Endothelial cell of umbilical vein (primary cell): ENCODE measurements around the gene CTSZ. TPM values are rescaled to one million over a fixed set of nuclear protein-coding genes. Genes with fewer than 3 reads are reported as not detected.
A peak's percentile ranks its signal among the peaks of the same experiment; 100 is the strongest.
"Not testable (repeated sequence)": the region's sequence is repeated elsewhere in the genome, so short reads cannot be mapped to it uniquely, and the experiment has no call there.

Source experiments
- BruUV-seq: library from RNA; stranded (reverse); fragments of 400-500 nt; replicated peaks from 2 replicates; lab custom pipeline; 2021; lab: Mats Ljungman, UMichigan
- CTCF ChIA-PET: fragments of 300-600, 350-600 bp; sonication (Branson Sonifier 250); formaldehyde crosslinking; loops from one replicate; lab custom pipeline; 2021; ENCODE audit warnings: antibody characterized with exemption, inconsistent platforms; lab: Charles Lee
- POLR2A ChIA-PET: fragments of 300-600, 350-600 bp; sonication (Branson Sonifier 250); formaldehyde crosslinking; loops from one replicate; lab custom pipeline; 2021; ENCODE audit warnings: antibody characterized with exemption, inconsistent platforms; lab: Charles Lee
- DNase-seq: peaks from one replicate; pipeline ENCODE4 v3.0.0-alpha.2; 2011; ENCODE audit warnings: low read depth, low spot score
- FAIRE-seq: peaks from 2 replicates; lab custom pipeline; 2011; peaks lifted over from hg19 to GRCh38; lab: Jason Lieb, UNC
- H2AFZ ChIP-seq: 2 replicates; pipeline ENCODE4 v1.6.0; 2012; ENCODE audit warnings: low read depth, low read length, control low read depth, inconsistent platforms
- H3K27ac ChIP-seq: 2 replicates; pipeline ENCODE4 v1.5.1; 2011; ENCODE audit warnings: low read depth, mild to moderate bottlenecking, control low read depth, low read length, moderate library complexity; ENCODE audit not compliant: insufficient read depth
- H3K27me3 ChIP-seq, 2 experiments: 2 replicates each; pipeline versions ENCODE4 v1.6.0 to v1.6.1; 2011; ENCODE audit warnings: low read length in 2 of 2, mixed read lengths in 1 of 2; ENCODE audit not compliant: control insufficient read depth in 2 of 2, insufficient read depth in 2 of 2
- H3K36me3 ChIP-seq, 2 experiments: 2 replicates in 1 of 2; 3 replicates in 1 of 2; pipeline ENCODE4 v1.5.1; 2011; ENCODE audit warnings: low read length in 2 of 2, mild to moderate bottlenecking in 1 of 2, moderate library complexity in 1 of 2; ENCODE audit not compliant: control insufficient read depth in 2 of 2, insufficient read depth in 2 of 2; ENCODE audit errors: extremely low read depth in 1 of 2
- H3K4me1 ChIP-seq: 3 replicates; pipeline ENCODE4 v1.5.1; 2011; ENCODE audit warnings: mild to moderate bottlenecking, low read length; ENCODE audit not compliant: control insufficient read depth, insufficient read depth; ENCODE audit errors: extremely low read depth
- H3K4me2 ChIP-seq: 2 replicates; pipeline ENCODE4 v1.6.1; 2011; ENCODE audit warnings: low read length, control low read depth, mixed read lengths; ENCODE audit not compliant: insufficient read depth
- H3K4me3 ChIP-seq, 3 experiments: fragments of 200-600 bp in 1 of 3; sonication (generic), shearing (Covaris generic) in 1 of 3; replicated peaks in 1 of 3; 2 replicates each; pipeline ENCODE4 v1.5.1; 2011 to 2016; ENCODE audit warnings: control low read depth in 3 of 3, low read length in 3 of 3, mild to moderate bottlenecking in 2 of 3, inconsistent platforms in 1 of 3, low read depth in 1 of 3, moderate library complexity in 1 of 3; ENCODE audit not compliant: insufficient read depth in 1 of 3
- H3K79me2 ChIP-seq: 2 replicates; pipeline ENCODE4 v1.6.0; 2012; ENCODE audit warnings: low read length, inconsistent platforms; ENCODE audit not compliant: control insufficient read depth, insufficient read depth
- H3K9ac ChIP-seq: replicated peaks from 2 replicates; pipeline ENCODE3; 2011; ENCODE audit warnings: low read length, control low read depth; ENCODE audit not compliant: insufficient read depth; ENCODE audit errors: extremely low read depth
- H3K9me1 ChIP-seq: replicated peaks from 3 replicates; pipeline ENCODE4 v1.6.0; 2011; ENCODE audit warnings: mild to moderate bottlenecking, low read length; ENCODE audit not compliant: control insufficient read depth, insufficient read depth; ENCODE audit errors: extremely low read depth
- H3K9me3 ChIP-seq: replicated peaks from 2 replicates; pipeline ENCODE4 v1.5.1; 2012; ENCODE audit warnings: low read length, inconsistent platforms; ENCODE audit not compliant: control insufficient read depth, insufficient read depth
- H4K20me1 ChIP-seq: replicated peaks from 2 replicates; pipeline ENCODE3; 2011; ENCODE audit warnings: mild to moderate bottlenecking, low read length; ENCODE audit not compliant: control insufficient read depth, insufficient read depth; ENCODE audit errors: extremely low read depth
- CTCF ChIP-seq, 2 donors: IDR thresholded peaks; 1 replicate in 1 of 2; 2 replicates in 1 of 2; pipeline ENCODE4 v1.5.1; 2011; ENCODE audit warnings: low read length in 2 of 2, mild to moderate bottlenecking in 2 of 2, moderate library complexity in 2 of 2, control low read depth in 1 of 2, inconsistent platforms in 1 of 2, low read depth in 1 of 2; ENCODE audit not compliant: insufficient read depth in 1 of 2; ENCODE audit errors: extremely low read depth in 1 of 2
- EZH2 ChIP-seq: IDR thresholded peaks from 2 replicates; pipeline ENCODE4 v1.6.1; 2012; ENCODE audit warnings: borderline replicate concordance, low read depth, mild to moderate bottlenecking, moderate library complexity, low read length, inconsistent platforms; ENCODE audit not compliant: severe bottlenecking
- FOS ChIP-seq: IDR thresholded peaks from 2 replicates; pipeline ENCODE4 v1.6.1; 2011; ENCODE audit warnings: mild to moderate bottlenecking, low read length, moderate library complexity, borderline replicate concordance; ENCODE audit not compliant: insufficient read depth
- GATA2 ChIP-seq: IDR thresholded peaks from 2 replicates; pipeline ENCODE4 v1.7.0; 2011; ENCODE audit warnings: low read depth, mild to moderate bottlenecking, moderate library complexity, mixed read lengths, low read length; ENCODE audit not compliant: insufficient read length, insufficient read depth
- JUN ChIP-seq: IDR thresholded peaks from 2 replicates; pipeline ENCODE4 v1.6.1; 2011; ENCODE audit warnings: borderline replicate concordance, low read depth; ENCODE audit not compliant: insufficient read length, insufficient read depth
- MAX ChIP-seq: IDR thresholded peaks from 2 replicates; pipeline ENCODE4 v1.6.1; 2011; ENCODE audit not compliant: insufficient read depth, insufficient read length
- MYC ChIP-seq: IDR thresholded peaks from one replicate; pipeline ENCODE4 v1.6.1; 2011; ENCODE audit warnings: mild to moderate bottlenecking, low read depth, low read length
- POLR2A ChIP-seq: IDR thresholded peaks from 2 replicates; pipeline ENCODE4 v1.6.1; 2012; ENCODE audit warnings: low read depth, mild to moderate bottlenecking, control low read depth, low read length
- POLR2AphosphoS5 ChIP-seq: IDR thresholded peaks from 2 replicates; pipeline ENCODE4 v1.6.1; 2012; ENCODE audit warnings: low read depth, mild to moderate bottlenecking, control low read depth, low read length, moderate library complexity; ENCODE audit not compliant: insufficient read depth
- dilution Hi-C: fragments of 300-500 bp; cut with MboI; formaldehyde crosslinking; loops from one replicate; pipeline ENCODE4 v1.15.0; 2019; ENCODE audit warnings: low sequenced_read_pairs; ENCODE audit not compliant: extremely low pct_ligation_motif_present
- intact Hi-C: fragments of 100-400 bp; cut with micrococcal nuclease; formaldehyde crosslinking; loops from one replicate; pipeline ENCODE4 v1.10.0; 2022
- polyA plus RNA-seq, 4 experiments: library from polyadenylated mRNA; depleted of rRNA in 3 of 4; stranded (reverse) in 3 of 4; unstranded in 1 of 4; fragments of >200 nt; gene quantifications; 2 replicates each; pipeline versions ENCODE4 v1.2.1 to v1.2.3, GENCODE V29; 2011 to 2012; ENCODE audit warnings: missing spikeins in 1 of 4
- total RNA-seq: library from RNA; stranded (reverse); gene quantifications from 2 replicates; pipeline ENCODE4 v1.2.3, GENCODE V29; 2021

CTSZ gene
- total and polyA plus RNA-seq, 2 donors (not counting 3 experiments of a cell fraction or from before 2014, with no cell fraction given), result 304 to 387 TPM

GRCh38 chr20:59013031-59013951 lies 6.2 kb upstream of the CTSZ start:
- ChIA-PET POLR2A (no interaction called here), CTCF (interaction anchor here (0.8 kb wide), 1 partner anchor 12 kb away, joined by 3 read pairs; no protein-coding TSS in a partner anchor)
- BruUV-seq, result no TSS peak

DNA sequence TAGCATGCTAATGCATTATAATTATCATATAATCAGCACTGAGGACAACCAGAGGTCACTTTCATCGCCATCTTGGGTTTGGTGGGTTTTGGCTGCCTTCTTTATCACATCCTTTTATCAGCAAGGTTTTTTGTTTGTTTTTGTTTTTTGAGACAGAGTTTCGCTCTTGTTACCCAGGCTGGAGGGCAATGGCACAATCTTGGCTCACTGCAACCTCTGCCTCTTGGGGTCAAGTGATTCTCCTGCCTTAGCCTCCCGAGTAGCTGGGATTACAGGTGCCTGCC lies 4.8 kb upstream of the CTSZ start:
- H3K79me2 ChIP-seq, H3K9me1 ChIP-seq, H3K36me3 ChIP-seq, POLR2A ChIA-PET, H3K9me3 ChIP-seq, BruUV-seq, dilution Hi-C loops, H3K27me3 ChIP-seq, H3K4me3 ChIP-seq, H4K20me1 ChIP-seq, DNase-seq: not testable (repeated sequence)
- H3K9ac ChIP-seq, result peak overlapping the region; percentile 52
- CTCF ChIA-PET, result interaction anchor here (1.0 to 2.0 kb wide), 3 partner anchors 18 to 210 kb away, joined by 4 to 7 read pairs (median 6); partner anchors contain the start of gene ATP5F1E
- FAIRE-seq, result peak; percentile 8
- intact Hi-C loops, result loop anchor here (1.0 to 10.0 kb wide), 7 partner anchors 20 to 933 kb away; partner anchors contain the start of genes ATP5F1E, FAM217B, NELFCD and PPP1R3D
- peak overlapping the region; percentile 36 for H3K4me2 ChIP-seq
- peak overlapping the region; percentile 20 for H2AFZ ChIP-seq
- H3K4me1 ChIP-seq, result peaks cover 25% of the 10 kb centered on the region
- peak overlapping the region; percentile 95 for H3K27ac ChIP-seq

More at GRCh38 chr20:59013031-59013951, 6.2 kb upstream of the CTSZ start:
- H3K4me2 ChIP-seq, result no peak overlapping the region
- H3K4me1 ChIP-seq, result peaks cover 28% of the 10 kb centered on the region
- DNase-seq (no peak), FAIRE-seq (no peak)
- H3K9me1 ChIP-seq, result no peaks in the 10 kb centered on the region
- H2AFZ ChIP-seq, result no peak overlapping the region
- no peak overlapping the region for H3K27ac ChIP-seq
- no peaks in the 10 kb centered on the region for H3K79me2 ChIP-seq
- H3K9ac ChIP-seq, result no peak overlapping the region
- H3K4me3 ChIP-seq, result no peak overlapping the region
- H3K27me3 ChIP-seq, result no peaks in the 10 kb centered on the region
- H3K9me3 ChIP-seq, result no peaks in the 10 kb centered on the region
- intact Hi-C loops (loop anchor here (10.0 kb wide), 2 partner anchors 358 to 932 kb away; partner anchors contain the start of genes FAM217B, PPP1R3D and STX16), dilution Hi-C loops (no loop called here)
- H4K20me1 ChIP-seq, result no peaks in the 10 kb centered on the region
- TF ChIP-seq POLR2A, result no peak
- no peak for TF ChIP-seq POLR2AphosphoS5
- TF ChIP-seq MAX, result no peak
- no peak for TF ChIP-seq CTCF (IDR thresholded peaks at IDR 0.05; ENCODE audit: extremely low read depth in 1 of 2, insufficient read depth in 1 of 2, low read depth in 1 of 2, low read length in 2 of 2)
- no peak for TF ChIP-seq FOS
- TF ChIP-seq EZH2, result no peak
- no peak for TF ChIP-seq GATA2
- no peak for TF ChIP-seq MYC
- no peak for TF ChIP-seq JUN
- no peaks in the 10 kb centered on the region for H3K36me3 ChIP-seq
